Thoracic aorta (tissue), 2 donors: ENCODE measurements around the gene CREB5. TPM values are rescaled to one million over a fixed set of nuclear protein-coding genes. Genes with fewer than 3 reads are reported as not detected.

Experiments used
- ATAC-seq: fragments of 150-250 bp; one replicate; pipeline ENCODE4 v1.8.0; 2017; ENCODE audit warnings: low read depth; ENCODE audit not compliant: insufficient number of reproducible peaks, low FRiP score
- DNase-seq: peaks from one replicate; pipeline ENCODE4 v3.0.0-alpha.2; 2020; ENCODE audit warnings: low spot score
- H3K27ac ChIP-seq, 2 donors: fragments of 200-600 bp; sonication (generic); 1 replicate in 1 of 2; 2 replicates in 1 of 2; pipeline ENCODE4 v1.5.1; 2016; ENCODE audit warnings: mild to moderate bottlenecking in 2 of 2, moderate library complexity in 2 of 2
- H3K27me3 ChIP-seq: fragments of 200-600 bp; sonication (generic); replicated peaks from 2 replicates; pipeline ENCODE4 v1.6.0; 2016; ENCODE audit warnings: mild to moderate bottlenecking; ENCODE audit not compliant: insufficient read depth
- H3K36me3 ChIP-seq: fragments of 200-600 bp; sonication (generic); one replicate; pipeline ENCODE4 v1.5.1; 2016
- H3K4me1 ChIP-seq, 2 donors: fragments of 200-600 bp; sonication (generic); 1 replicate in 1 of 2; 2 replicates in 1 of 2; pipeline versions ENCODE4 v1.5.1 to v1.6.0; 2016; ENCODE audit warnings: low read depth in 2 of 2, mild to moderate bottlenecking in 1 of 2; ENCODE audit not compliant: control insufficient read depth in 1 of 2
- H3K4me3 ChIP-seq: fragments of 200-600 bp; sonication (generic); 2 replicates; pipeline ENCODE4 v1.5.1; 2016; ENCODE audit warnings: mild to moderate bottlenecking
- H3K9me3 ChIP-seq: fragments of 200-600 bp; sonication (generic); 2 replicates; pipeline ENCODE4 v1.5.1; 2016
- CTCF ChIP-seq: fragments of 200-600 bp; sonication (generic); IDR thresholded peaks from one replicate; pipeline ENCODE4 v1.5.1; 2019; ENCODE audit warnings: antibody characterized with exemption
- total RNA-seq, 2 donors: library from RNA; depleted of rRNA; stranded (reverse); fragments of >200 nt; gene quantifications; one replicate each; pipeline versions ENCODE4 v1.1.0 to v1.2.3, GENCODE V29; 2016

CREB5 gene
- total RNA-seq, 2 donors from 2014 or later, result 44.4 to 49.1 TPM

GRCh38 chr7:28672397-28672797 is 260.1 kb downstream of the CREB5 start:
- H3K4me1 ChIP-seq, result no peaks in the 10 kb centered on the region
- no peaks in the 10 kb centered on the region for H3K9me3 ChIP-seq
- no peaks in the 10 kb centered on the region for H3K36me3 ChIP-seq
- H3K27ac ChIP-seq, result no peak overlapping the region
- DNase-seq (no peak), ATAC-seq (no peak)
- H3K27me3 ChIP-seq, result no peaks in the 10 kb centered on the region
- H3K4me3 ChIP-seq, result no peak overlapping the region
- no peak for TF ChIP-seq CTCF

GRCh38 chr7:28674359-28674782 is 262.1 kb downstream of the CREB5 start:
- Histone ChIP-seq H3K4me3 (no peak overlapping the region), H3K9me3 (no peaks in the 10 kb centered on the region), H3K27me3 (no peaks in the 10 kb centered on the region), H3K36me3 (no peaks in the 10 kb centered on the region), H3K4me1 (no peaks in the 10 kb centered on the region), H3K27ac (no peak overlapping the region)
- TF ChIP-seq CTCF, result no peak
- DNase-seq (no peak), ATAC-seq (no peak)

- TF ChIP-seq CTCF, result no peak
- H3K27me3 ChIP-seq, result no peaks in the 10 kb centered on the region
- no peaks in the 10 kb centered on the region for H3K9me3 ChIP-seq
- no peaks in the 10 kb centered on the region for H3K36me3 ChIP-seq
- no peaks in the 10 kb centered on the region for H3K4me1 ChIP-seq
- H3K27ac ChIP-seq, result no peak overlapping the region
- ATAC-seq (no peak), DNase-seq (no peak)
- no peak overlapping the region for H3K4me3 ChIP-seq
Measured at GRCh38 chr7:28675429-28675828, 263.1 kb downstream of the CREB5 start.

GRCh38 chr7:28677668-28678067 is 265.4 kb downstream of the CREB5 start:
- Histone ChIP-seq H3K36me3 (no peaks in the 10 kb centered on the region), H3K4me1 (no peaks in the 10 kb centered on the region), H3K27me3 (no peaks in the 10 kb centered on the region), H3K9me3 (no peaks in the 10 kb centered on the region), H3K4me3 (no peak overlapping the region), H3K27ac (no peak overlapping the region)
- ATAC-seq (no peak), DNase-seq (no peak)
- no peak for TF ChIP-seq CTCF

- Histone ChIP-seq H3K9me3 (no peaks in the 10 kb centered on the region), H3K27me3 (no peaks in the 10 kb centered on the region), H3K4me1 (no peaks in the 10 kb centered on the region), H3K27ac (no peak overlapping the region), H3K36me3 (no peaks in the 10 kb centered on the region), H3K4me3 (no peak overlapping the region)
- DNase-seq, result no peak
- ATAC-seq, result no peak
- no peak for TF ChIP-seq CTCF
Measured at GRCh38 chr7:28678431-28678965, 266.2 kb downstream of the CREB5 start.
